Measurements from ENCODE around the gene ABCA1.
"Not testable (repeated sequence)": the region's sequence is repeated elsewhere in the genome, so short reads cannot be mapped to it uniquely, and the experiment has no call there.

Gene ABCA1

GRCh38 chr9:104968025-104968982 lies 40.3 kb upstream of the ABCA1 start:
- H3K36me3 ChIP-seq (ENCODE audit: control insufficient read depth, insufficient read depth, low read length) = no peaks in the 10 kb centered on the region
- H3K4me3 ChIP-seq (ENCODE audit: low read depth, low read length) = peak overlapping the region; percentile 89
- peak overlapping the region; percentile 73 for H3K9ac ChIP-seq (ENCODE audit: low read length)
- no peaks in the 10 kb centered on the region for H3K9me3 ChIP-seq (ENCODE audit: control insufficient read depth, insufficient read depth, low read depth, low read length)
- H3K27me3 ChIP-seq (ENCODE audit: control insufficient read depth, insufficient read depth, low read length) = no peaks in the 10 kb centered on the region
- peak overlapping the region; percentile 79 for H3K27ac ChIP-seq (ENCODE audit: low read depth, low read length)
- peaks cover 16% of the 10 kb centered on the region for H3K4me1 ChIP-seq (ENCODE audit: control insufficient read depth, insufficient read depth, low read length)

DNA sequence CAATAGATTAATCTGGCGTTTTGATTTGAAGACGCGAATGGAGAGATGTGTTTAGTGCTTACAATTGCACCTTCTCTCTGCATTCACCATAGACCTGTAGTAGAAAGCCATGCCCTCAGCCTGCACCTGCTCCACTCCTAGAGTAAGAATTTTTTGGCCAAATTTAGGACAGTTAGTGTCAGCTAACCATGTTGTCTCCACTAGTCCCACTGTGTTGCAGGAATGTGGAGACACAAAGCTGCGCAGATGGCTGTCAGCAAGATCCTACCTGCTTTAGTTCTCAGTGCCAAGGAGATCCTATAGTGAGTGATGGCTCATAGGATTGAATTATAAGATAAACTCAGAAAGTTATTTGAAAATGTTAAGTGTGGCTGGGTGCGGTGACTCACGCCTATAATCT lies 35.1 kb upstream of the ABCA1 start:
- H3K4me3 ChIP-seq (ENCODE audit: low read depth, low read length) = no peak overlapping the region
- no peak overlapping the region for H3K27ac ChIP-seq (ENCODE audit: low read depth, low read length)
- H3K9me3 ChIP-seq (ENCODE audit: control insufficient read depth, insufficient read depth, low read depth, low read length) = no peaks in the 10 kb centered on the region
- no peaks in the 10 kb centered on the region for H3K27me3 ChIP-seq (ENCODE audit: control insufficient read depth, insufficient read depth, low read length)
- no peak overlapping the region for H3K9ac ChIP-seq (ENCODE audit: low read length)
- peaks cover 23% of the 10 kb centered on the region for H3K4me1 ChIP-seq (ENCODE audit: control insufficient read depth, insufficient read depth, low read length)
- H3K36me3 ChIP-seq (ENCODE audit: control insufficient read depth, insufficient read depth, low read length) = no peaks in the 10 kb centered on the region

- Histone ChIP-seq H3K27me3 (ENCODE audit: control insufficient read depth, insufficient read depth, low read length) (no peaks in the 10 kb centered on the region), H3K36me3 (ENCODE audit: control insufficient read depth, insufficient read depth, low read length) (no peaks in the 10 kb centered on the region), H3K4me3 (ENCODE audit: low read depth, low read length) (peak overlapping the region; percentile 15; the same call in 1 of the 2 replicates), H3K9ac (ENCODE audit: low read length) (peak overlapping the region; percentile 55), H3K27ac (ENCODE audit: low read depth, low read length) (peak overlapping the region; percentile 78; the same call in 1 of the 2 replicates), H3K4me1 (ENCODE audit: control insufficient read depth, insufficient read depth, low read length) (peaks cover 23% of the 10 kb centered on the region), H3K9me3 (ENCODE audit: control insufficient read depth, insufficient read depth, low read depth, low read length) (no peaks in the 10 kb centered on the region)
These were observed 33.9 kb upstream of the ABCA1 start for GRCh38 chr9:104961701-104962359.

DNA sequence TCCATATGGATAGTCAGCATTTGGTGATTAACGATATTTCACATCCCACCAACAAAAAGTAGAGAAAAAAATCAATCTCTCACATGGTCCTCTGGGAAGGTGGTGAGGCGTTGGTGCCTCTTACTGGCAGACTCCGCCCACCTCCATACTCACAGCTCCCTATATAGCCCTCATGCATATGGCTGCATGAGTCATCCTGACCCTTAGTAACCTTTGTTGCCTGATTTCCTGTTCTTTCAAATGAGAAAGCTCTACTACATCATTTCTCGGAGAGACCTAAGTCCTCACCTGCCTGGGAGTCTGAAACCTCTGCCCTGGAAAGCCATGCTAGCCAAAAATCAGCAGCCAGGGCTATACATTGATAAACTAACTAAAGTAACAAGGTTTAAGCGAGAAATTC lies 33.3 kb upstream of the ABCA1 start:
- no peaks in the 10 kb centered on the region for H3K9me3 ChIP-seq (ENCODE audit: control insufficient read depth, insufficient read depth, low read depth, low read length)
- H3K4me3 ChIP-seq (ENCODE audit: low read depth, low read length) = peak overlapping the region; percentile 15; the same call in 1 of the 2 replicates
- peak overlapping the region; percentile 55 for H3K9ac ChIP-seq (ENCODE audit: low read length)
- H3K27ac ChIP-seq (ENCODE audit: low read depth, low read length) = peak overlapping the region; percentile 78; the same call in 1 of the 2 replicates
- peaks cover 23% of the 10 kb centered on the region for H3K4me1 ChIP-seq (ENCODE audit: control insufficient read depth, insufficient read depth, low read length)
- no peaks in the 10 kb centered on the region for H3K27me3 ChIP-seq (ENCODE audit: control insufficient read depth, insufficient read depth, low read length)
- no peaks in the 10 kb centered on the region for H3K36me3 ChIP-seq (ENCODE audit: control insufficient read depth, insufficient read depth, low read length)

GRCh38 chr9:104960662-104961061 lies 32.7 kb upstream of the ABCA1 start:
- Histone ChIP-seq H3K36me3 (ENCODE audit: control insufficient read depth, insufficient read depth, low read length) (no peaks in the 10 kb centered on the region), H3K9ac (ENCODE audit: low read length) (no peak overlapping the region), H3K4me3 (ENCODE audit: low read depth, low read length) (no peak overlapping the region), H3K27me3 (ENCODE audit: control insufficient read depth, insufficient read depth, low read length) (no peaks in the 10 kb centered on the region), H3K4me1 (ENCODE audit: control insufficient read depth, insufficient read depth, low read length) (peaks cover 23% of the 10 kb centered on the region), H3K9me3 (ENCODE audit: control insufficient read depth, insufficient read depth, low read depth, low read length) (no peaks in the 10 kb centered on the region), H3K27ac (ENCODE audit: low read depth, low read length) (no peak overlapping the region)

GRCh38 chr9:104958751-104959150 lies 30.8 kb upstream of the ABCA1 start:
- Histone ChIP-seq H3K4me3 (ENCODE audit: low read depth, low read length) (no peak overlapping the region), H3K9me3 (ENCODE audit: control insufficient read depth, insufficient read depth, low read depth, low read length) (no peaks in the 10 kb centered on the region), H3K27ac (ENCODE audit: low read depth, low read length) (no peak overlapping the region), H3K27me3 (ENCODE audit: control insufficient read depth, insufficient read depth, low read length) (no peaks in the 10 kb centered on the region), H3K36me3 (ENCODE audit: control insufficient read depth, insufficient read depth, low read length) (no peaks in the 10 kb centered on the region), H3K9ac (ENCODE audit: low read length) (no peak overlapping the region), H3K4me1 (ENCODE audit: control insufficient read depth, insufficient read depth, low read length) (peaks cover 23% of the 10 kb centered on the region)

DNA sequence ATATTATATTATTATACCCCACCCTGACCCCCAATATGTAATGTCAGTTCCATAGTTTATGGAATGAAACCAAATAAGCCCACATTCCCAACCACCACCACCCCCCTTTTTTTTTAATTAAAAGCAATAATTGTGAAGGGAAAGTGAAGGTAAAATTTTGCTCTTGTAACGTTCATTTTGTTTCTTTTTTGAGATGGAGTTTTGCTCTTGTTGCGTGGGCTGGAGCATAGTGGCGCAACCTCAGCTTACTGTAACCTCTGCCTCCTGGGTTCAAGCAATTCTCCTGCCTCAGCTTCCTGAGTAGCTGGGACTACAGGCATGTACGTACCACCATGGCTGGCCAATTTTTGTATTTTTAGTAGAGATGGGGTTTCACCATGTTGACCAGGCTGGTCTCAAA lies 30.1 kb upstream of the ABCA1 start:
- peaks cover 23% of the 10 kb centered on the region for H3K4me1 ChIP-seq (ENCODE audit: control insufficient read depth, insufficient read depth, low read length)
- not testable (repeated sequence) for H3K36me3 ChIP-seq (ENCODE audit: control insufficient read depth, insufficient read depth, low read length); H3K4me3 ChIP-seq (ENCODE audit: low read depth, low read length); H3K27ac ChIP-seq (ENCODE audit: low read depth, low read length); H3K9ac ChIP-seq (ENCODE audit: low read length); H3K27me3 ChIP-seq (ENCODE audit: control insufficient read depth, insufficient read depth, low read length); H3K9me3 ChIP-seq (ENCODE audit: control insufficient read depth, insufficient read depth, low read depth, low read length)

GRCh38 chr9:104951487-104951886 lies 23.5 kb upstream of the ABCA1 start:
- no peaks in the 10 kb centered on the region for H3K36me3 ChIP-seq (ENCODE audit: control insufficient read depth, insufficient read depth, low read length)
- no peak overlapping the region for H3K4me3 ChIP-seq (ENCODE audit: low read depth, low read length)
- H3K9ac ChIP-seq (ENCODE audit: low read length) = no peak overlapping the region
- H3K9me3 ChIP-seq (ENCODE audit: control insufficient read depth, insufficient read depth, low read depth, low read length) = no peaks in the 10 kb centered on the region
- no peak overlapping the region for H3K27ac ChIP-seq (ENCODE audit: low read depth, low read length)
- no peaks in the 10 kb centered on the region for H3K27me3 ChIP-seq (ENCODE audit: control insufficient read depth, insufficient read depth, low read length)
- H3K4me1 ChIP-seq (ENCODE audit: control insufficient read depth, insufficient read depth, low read length) = no peaks in the 10 kb centered on the region

DNA sequence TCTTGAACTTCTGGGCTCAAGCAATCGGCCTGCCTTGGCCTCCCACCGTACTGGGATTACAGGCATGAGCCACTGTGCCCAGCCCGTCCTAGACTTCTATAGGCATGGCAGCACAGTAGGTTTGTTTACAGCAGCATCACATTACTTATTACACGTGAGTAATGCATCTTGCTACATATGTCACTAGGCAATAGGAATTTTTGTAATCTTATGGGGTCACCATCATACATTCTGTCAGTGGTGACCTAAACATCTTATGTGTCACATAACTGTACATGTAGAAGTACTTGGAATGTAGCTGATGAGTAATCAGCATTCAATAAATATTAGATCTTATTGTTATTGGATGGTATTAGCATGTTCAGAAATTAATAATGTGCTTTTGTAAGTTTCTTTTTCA lies 22.9 kb upstream of the ABCA1 start:
- no peaks in the 10 kb centered on the region for H3K27me3 ChIP-seq (ENCODE audit: control insufficient read depth, insufficient read depth, low read length)
- no peak overlapping the region for H3K9ac ChIP-seq (ENCODE audit: low read length)
- H3K27ac ChIP-seq (ENCODE audit: low read depth, low read length) = no peak overlapping the region
- H3K36me3 ChIP-seq (ENCODE audit: control insufficient read depth, insufficient read depth, low read length) = no peaks in the 10 kb centered on the region
- no peaks in the 10 kb centered on the region for H3K4me1 ChIP-seq (ENCODE audit: control insufficient read depth, insufficient read depth, low read length)
- no peaks in the 10 kb centered on the region for H3K9me3 ChIP-seq (ENCODE audit: control insufficient read depth, insufficient read depth, low read depth, low read length)
- no peak overlapping the region for H3K4me3 ChIP-seq (ENCODE audit: low read depth, low read length)

DNA sequence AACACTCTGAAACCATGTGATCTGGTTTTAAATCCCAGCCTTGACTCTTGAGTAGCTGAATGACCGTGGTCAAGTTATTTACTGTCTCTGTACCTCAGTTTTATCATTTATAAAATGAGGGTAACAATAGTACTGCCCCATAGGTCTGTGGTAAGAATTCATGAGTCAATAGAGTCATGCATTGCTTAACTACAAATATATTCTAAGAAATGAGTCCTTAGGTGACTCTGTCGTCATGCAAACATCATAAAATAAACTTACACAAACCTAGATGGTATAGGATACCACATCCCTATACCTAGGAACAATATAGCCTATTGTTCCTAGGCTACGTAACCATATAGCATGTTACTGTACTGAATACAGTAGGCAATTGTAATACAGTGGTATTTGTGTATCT lies 20.3 kb upstream of the ABCA1 start:
- no peaks in the 10 kb centered on the region for H3K4me1 ChIP-seq (ENCODE audit: control insufficient read depth, insufficient read depth, low read length)
- H3K9ac ChIP-seq (ENCODE audit: low read length) = no peak overlapping the region
- H3K9me3 ChIP-seq (ENCODE audit: control insufficient read depth, insufficient read depth, low read depth, low read length) = no peaks in the 10 kb centered on the region
- no peak overlapping the region for H3K27ac ChIP-seq (ENCODE audit: low read depth, low read length)
- no peak overlapping the region for H3K4me3 ChIP-seq (ENCODE audit: low read depth, low read length)
- H3K27me3 ChIP-seq (ENCODE audit: control insufficient read depth, insufficient read depth, low read length) = no peaks in the 10 kb centered on the region
- H3K36me3 ChIP-seq (ENCODE audit: control insufficient read depth, insufficient read depth, low read length) = no peaks in the 10 kb centered on the region

GRCh38 chr9:104944871-104945270 lies 16.9 kb upstream of the ABCA1 start:
- Histone ChIP-seq H3K4me3 (ENCODE audit: low read depth, low read length) (no peak overlapping the region), H3K9me3 (ENCODE audit: control insufficient read depth, insufficient read depth, low read depth, low read length) (no peaks in the 10 kb centered on the region), H3K4me1 (ENCODE audit: control insufficient read depth, insufficient read depth, low read length) (peaks cover 5% of the 10 kb centered on the region; the same call in 1 of the 2 replicates), H3K27ac (ENCODE audit: low read depth, low read length) (no peak overlapping the region), H3K9ac (ENCODE audit: low read length) (no peak overlapping the region), H3K27me3 (ENCODE audit: control insufficient read depth, insufficient read depth, low read length) (no peaks in the 10 kb centered on the region), H3K36me3 (ENCODE audit: control insufficient read depth, insufficient read depth, low read length) (no peaks in the 10 kb centered on the region)

Measured in HUES6 (cell line).